ENCODE results near the gene BAIAP3.

BAIAP3 gene, protein sequence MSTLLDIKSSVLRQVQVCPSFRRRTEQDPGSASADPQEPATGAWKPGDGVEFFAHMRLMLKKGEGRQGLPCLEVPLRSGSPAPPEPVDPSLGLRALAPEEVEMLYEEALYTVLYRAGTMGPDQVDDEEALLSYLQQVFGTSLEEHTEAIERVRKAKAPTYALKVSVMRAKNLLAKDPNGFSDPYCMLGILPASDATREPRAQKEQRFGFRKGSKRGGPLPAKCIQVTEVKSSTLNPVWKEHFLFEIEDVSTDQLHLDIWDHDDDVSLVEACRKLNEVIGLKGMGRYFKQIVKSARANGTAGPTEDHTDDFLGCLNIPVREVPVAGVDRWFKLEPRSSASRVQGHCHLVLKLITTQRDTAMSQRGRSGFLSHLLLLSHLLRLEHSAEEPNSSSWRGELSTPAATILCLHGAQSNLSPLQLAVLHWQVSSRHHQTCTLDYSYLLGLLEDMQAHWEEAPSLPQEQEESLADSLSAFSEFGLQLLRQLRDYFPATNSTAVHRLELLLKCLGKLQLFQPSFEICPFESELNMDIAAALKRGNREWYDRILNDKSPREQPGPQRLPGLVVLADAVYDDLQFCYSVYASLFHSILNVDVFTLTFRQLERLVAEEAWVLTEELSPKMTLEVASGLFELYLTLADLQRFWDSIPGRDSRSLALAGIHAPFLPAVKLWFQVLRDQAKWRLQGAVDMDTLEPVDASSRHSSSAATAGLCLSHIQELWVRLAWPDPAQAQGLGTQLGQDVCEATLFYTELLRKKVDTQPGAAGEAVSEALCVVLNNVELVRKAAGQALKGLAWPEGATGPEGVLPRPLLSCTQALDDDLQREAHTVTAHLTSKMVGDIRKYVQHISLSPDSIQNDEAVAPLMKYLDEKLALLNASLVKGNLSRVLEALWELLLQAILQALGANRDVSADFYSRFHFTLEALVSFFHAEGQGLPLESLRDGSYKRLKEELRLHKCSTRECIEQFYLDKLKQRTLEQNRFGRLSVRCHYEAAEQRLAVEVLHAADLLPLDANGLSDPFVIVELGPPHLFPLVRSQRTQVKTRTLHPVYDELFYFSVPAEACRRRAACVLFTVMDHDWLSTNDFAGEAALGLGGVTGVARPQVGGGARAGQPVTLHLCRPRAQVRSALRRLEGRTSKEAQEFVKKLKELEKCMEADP

GRCh38 chr16:1333149-1333812, at the start of gene BAIAP3:
Gene BAIAP3, plus strand, starts transcription at chr16:1333645. Its CDS starts 4,905 bp downstream, at chr16:1338550.
- H3K4me3 ChIP-seq (ENCODE audit: low read length) = no peak within 1 kb of the TSS
- DNase-seq (ENCODE audit: low read depth) = no peak
- TF ChIP-seq, protein P1, sequence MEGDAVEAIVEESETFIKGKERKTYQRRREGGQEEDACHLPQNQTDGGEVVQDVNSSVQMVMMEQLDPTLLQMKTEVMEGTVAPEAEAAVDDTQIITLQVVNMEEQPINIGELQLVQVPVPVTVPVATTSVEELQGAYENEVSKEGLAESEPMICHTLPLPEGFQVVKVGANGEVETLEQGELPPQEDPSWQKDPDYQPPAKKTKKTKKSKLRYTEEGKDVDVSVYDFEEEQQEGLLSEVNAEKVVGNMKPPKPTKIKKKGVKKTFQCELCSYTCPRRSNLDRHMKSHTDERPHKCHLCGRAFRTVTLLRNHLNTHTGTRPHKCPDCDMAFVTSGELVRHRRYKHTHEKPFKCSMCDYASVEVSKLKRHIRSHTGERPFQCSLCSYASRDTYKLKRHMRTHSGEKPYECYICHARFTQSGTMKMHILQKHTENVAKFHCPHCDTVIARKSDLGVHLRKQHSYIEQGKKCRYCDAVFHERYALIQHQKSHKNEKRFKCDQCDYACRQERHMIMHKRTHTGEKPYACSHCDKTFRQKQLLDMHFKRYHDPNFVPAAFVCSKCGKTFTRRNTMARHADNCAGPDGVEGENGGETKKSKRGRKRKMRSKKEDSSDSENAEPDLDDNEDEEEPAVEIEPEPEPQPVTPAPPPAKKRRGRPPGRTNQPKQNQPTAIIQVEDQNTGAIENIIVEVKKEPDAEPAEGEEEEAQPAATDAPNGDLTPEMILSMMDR (conservative IDR thresholded peaks at IDR 0.05; ENCODE audit: low read depth, low read length) = no peak

DNA sequence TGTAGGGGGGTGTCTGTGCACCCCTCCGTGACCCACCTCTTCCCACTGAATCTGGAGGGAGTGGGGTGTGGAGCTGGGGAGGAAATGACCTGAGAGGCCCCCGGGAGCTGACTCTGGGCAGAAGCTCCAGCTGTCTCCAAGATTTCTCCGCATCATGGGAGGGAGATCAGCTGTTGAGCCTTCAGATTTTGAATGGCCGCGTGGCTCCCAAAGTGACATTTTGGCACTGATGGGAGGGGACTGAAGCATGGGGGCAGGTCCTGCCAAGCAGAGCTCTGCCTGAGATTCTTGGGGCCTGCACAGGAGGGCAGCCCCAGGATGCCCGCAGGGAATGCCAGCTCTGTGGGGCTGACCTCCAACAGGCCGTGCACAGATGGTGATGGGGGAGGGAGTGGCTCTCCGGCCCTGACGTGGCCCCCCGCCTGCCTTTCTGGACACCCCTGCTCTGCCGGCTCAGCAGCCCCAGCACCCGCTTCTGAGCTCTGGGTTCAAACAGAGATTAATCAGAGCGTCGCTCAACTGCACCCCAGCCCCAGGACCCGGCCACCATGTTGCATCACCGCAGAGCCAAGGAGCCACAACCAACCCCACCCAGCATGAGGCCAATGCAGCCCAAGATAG, 49.3 kb upstream of the BAIAP3 start:
- TF ChIP-seq, protein P1 (conservative IDR thresholded peaks at IDR 0.05; ENCODE audit: low read depth, low read length) = no peak
- H3K4me3 ChIP-seq (ENCODE audit: low read length) = no peak overlapping the region
- no peak for DNase-seq (ENCODE audit: low read depth)

DNA sequence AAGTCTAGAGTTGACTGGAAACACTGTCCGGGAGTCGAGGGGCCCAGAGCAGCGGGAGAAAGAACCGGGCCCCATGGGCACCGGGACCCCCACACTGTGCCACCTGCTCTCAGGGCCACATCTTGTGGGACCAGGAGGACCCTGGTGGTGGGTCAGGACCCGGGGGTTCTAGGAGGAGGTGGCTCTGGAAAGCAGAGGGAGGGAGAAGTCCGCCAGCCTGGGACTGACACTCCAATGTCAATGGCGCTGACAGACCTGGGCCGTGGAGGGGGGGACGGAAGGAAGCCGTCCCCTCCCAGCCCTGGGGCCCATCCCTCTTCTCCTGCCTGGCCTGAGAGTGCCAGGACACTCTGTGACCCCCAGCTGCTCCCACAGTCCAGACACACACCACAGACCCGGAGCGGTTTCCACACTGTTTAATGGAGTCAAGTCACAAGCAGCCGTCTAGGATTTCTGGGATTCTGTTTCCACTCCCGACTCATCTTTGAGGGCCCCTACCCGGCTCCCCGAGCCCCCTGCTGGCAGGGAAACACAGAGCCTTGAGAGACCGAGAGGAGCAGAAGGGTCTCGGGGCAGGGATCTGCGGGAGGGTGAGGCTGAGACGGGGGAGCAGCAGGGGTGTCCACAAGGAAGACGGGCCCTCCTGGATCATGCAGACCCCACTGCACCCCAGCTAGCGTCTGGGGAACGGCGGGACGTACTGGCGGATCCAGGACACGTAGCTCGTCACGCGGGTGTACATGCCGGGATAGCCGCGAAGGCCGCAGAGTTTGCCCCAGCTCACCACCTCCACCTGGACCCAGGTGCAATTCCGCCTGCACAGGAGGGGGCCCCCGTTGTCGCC, 47.6 kb upstream of the BAIAP3 start:
- TF ChIP-seq, protein P1 (conservative IDR thresholded peaks at IDR 0.05; ENCODE audit: low read depth, low read length) = peak; percentile 22
- no peak for DNase-seq (ENCODE audit: low read depth)
- no peak overlapping the region for H3K4me3 ChIP-seq (ENCODE audit: low read length)

GRCh38 chr16:1286513-1287094, 46.8 kb upstream of the BAIAP3 start:
- H3K4me3 ChIP-seq (ENCODE audit: low read length) = no peak overlapping the region
- DNase-seq (ENCODE audit: low read depth) = no peak
- TF ChIP-seq, protein P1 (conservative IDR thresholded peaks at IDR 0.05; ENCODE audit: low read depth, low read length) = no peak

DNA sequence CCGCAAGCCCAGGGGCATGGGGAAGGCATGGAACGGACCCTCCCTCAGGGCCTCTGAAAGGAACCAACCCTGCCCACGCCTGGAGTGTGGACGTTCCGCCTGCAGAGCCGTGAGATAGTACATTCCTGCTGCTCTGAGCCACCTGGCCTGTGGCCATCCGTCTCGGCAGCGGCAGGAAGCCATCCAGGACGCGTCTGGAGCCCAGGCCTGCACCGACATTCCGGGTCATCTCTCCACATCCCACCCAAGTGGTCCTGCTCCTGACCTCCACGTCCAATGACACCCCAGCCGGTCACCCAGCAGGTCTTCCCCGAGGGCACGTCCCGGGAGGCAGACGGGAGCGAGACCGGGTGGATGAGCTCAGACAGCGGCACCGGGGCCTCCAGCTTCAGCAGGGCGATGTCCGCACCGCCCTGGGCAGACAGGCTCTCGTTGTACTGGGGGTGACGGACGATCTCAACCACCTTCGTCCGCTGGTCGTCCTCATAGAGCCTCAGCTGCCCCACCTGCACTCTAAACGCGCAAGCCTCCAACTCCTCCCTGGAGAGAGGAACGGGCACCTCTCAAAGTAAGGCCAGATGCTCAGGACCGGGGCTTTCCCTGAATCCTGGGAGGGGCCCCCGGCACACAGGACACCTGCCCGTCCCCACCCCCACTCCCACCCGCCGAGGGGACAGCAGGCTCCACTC, 45.3 kb upstream of the BAIAP3 start:
- TF ChIP-seq, protein P1 (conservative IDR thresholded peaks at IDR 0.05; ENCODE audit: low read depth, low read length) = no peak
- H3K4me3 ChIP-seq (ENCODE audit: low read length) = no peak overlapping the region
- DNase-seq (ENCODE audit: low read depth) = no peak
